Measurements from ENCODE around the gene NT5DC2.

Gene NT5DC2

GRCh38 chr3:52484680-52485461, 48.8 kb downstream of the NT5DC2 start:
- Histone ChIP-seq H2AFZ (ENCODE audit: low read length) (no peak overlapping the region), H3K4me1 (ENCODE audit: insufficient read depth, low read length, poor library complexity, severe bottlenecking) (no peaks in the 10 kb centered on the region), H3K4me2 (ENCODE audit: low read depth, low read length, poor library complexity, severe bottlenecking) (no peak overlapping the region), H4K20me1 (ENCODE audit: insufficient read depth, low read length, poor library complexity, severe bottlenecking) (no peaks in the 10 kb centered on the region), H3K9me2 (replicated peaks; ENCODE audit: low read depth, low read length) (no peaks in the 10 kb centered on the region), H3K9ac (ENCODE audit: low read depth, low read length, poor library complexity, severe bottlenecking) (no peak overlapping the region), H3K4me3 (ENCODE audit: low read length, poor library complexity, severe bottlenecking) (no peak overlapping the region), H3K27me3 (ENCODE audit: insufficient read depth, low read length, poor library complexity, severe bottlenecking) (no peaks in the 10 kb centered on the region), H3K36me3 (ENCODE audit: insufficient read depth, low read length) (peaks cover 76% of the 10 kb centered on the region; the same call in 1 of the 2 replicates), H3F3A (ENCODE audit: low read depth) (no peaks in the 10 kb centered on the region), H3K9me3 (ENCODE audit: insufficient read depth, low read depth, low read length) (no peaks in the 10 kb centered on the region), H3K79me2 (ENCODE audit: insufficient read depth, low read length) (no peaks in the 10 kb centered on the region)
- no peak for TF ChIP-seq EZH2phosphoT487 (IDR thresholded peaks at IDR 0.05; ENCODE audit: borderline replicate concordance)

GRCh38 chr3:52483577-52484381, 49.9 kb downstream of the NT5DC2 start:
- TF ChIP-seq EZH2phosphoT487 (IDR thresholded peaks at IDR 0.05; ENCODE audit: borderline replicate concordance) = no peak
- TF ChIP-seq, protein P1, sequence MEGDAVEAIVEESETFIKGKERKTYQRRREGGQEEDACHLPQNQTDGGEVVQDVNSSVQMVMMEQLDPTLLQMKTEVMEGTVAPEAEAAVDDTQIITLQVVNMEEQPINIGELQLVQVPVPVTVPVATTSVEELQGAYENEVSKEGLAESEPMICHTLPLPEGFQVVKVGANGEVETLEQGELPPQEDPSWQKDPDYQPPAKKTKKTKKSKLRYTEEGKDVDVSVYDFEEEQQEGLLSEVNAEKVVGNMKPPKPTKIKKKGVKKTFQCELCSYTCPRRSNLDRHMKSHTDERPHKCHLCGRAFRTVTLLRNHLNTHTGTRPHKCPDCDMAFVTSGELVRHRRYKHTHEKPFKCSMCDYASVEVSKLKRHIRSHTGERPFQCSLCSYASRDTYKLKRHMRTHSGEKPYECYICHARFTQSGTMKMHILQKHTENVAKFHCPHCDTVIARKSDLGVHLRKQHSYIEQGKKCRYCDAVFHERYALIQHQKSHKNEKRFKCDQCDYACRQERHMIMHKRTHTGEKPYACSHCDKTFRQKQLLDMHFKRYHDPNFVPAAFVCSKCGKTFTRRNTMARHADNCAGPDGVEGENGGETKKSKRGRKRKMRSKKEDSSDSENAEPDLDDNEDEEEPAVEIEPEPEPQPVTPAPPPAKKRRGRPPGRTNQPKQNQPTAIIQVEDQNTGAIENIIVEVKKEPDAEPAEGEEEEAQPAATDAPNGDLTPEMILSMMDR (conservative IDR thresholded peaks at IDR 0.05; ENCODE audit: low read length) = no peak
- H3K4me3 ChIP-seq (ENCODE audit: low read length, poor library complexity, severe bottlenecking) = no peak overlapping the region
- H3K9me3 ChIP-seq (ENCODE audit: insufficient read depth, low read depth, low read length) = no peaks in the 10 kb centered on the region
- no peak overlapping the region for H3K4me2 ChIP-seq (ENCODE audit: low read depth, low read length, poor library complexity, severe bottlenecking)
- no peaks in the 10 kb centered on the region for H3K4me1 ChIP-seq (ENCODE audit: insufficient read depth, low read length, poor library complexity, severe bottlenecking)
- H3K36me3 ChIP-seq (ENCODE audit: insufficient read depth, low read length) = peaks cover 76% of the 10 kb centered on the region
- no peaks in the 10 kb centered on the region for H4K20me1 ChIP-seq (ENCODE audit: insufficient read depth, low read length, poor library complexity, severe bottlenecking)
- no peaks in the 10 kb centered on the region for H3F3A ChIP-seq (ENCODE audit: low read depth)
- H3K9ac ChIP-seq (ENCODE audit: low read depth, low read length, poor library complexity, severe bottlenecking) = no peak overlapping the region
- no peaks in the 10 kb centered on the region for H3K27me3 ChIP-seq (ENCODE audit: insufficient read depth, low read length, poor library complexity, severe bottlenecking)
- H3K9me2 ChIP-seq (replicated peaks; ENCODE audit: low read depth, low read length) = no peaks in the 10 kb centered on the region
- H2AFZ ChIP-seq (ENCODE audit: low read length) = no peak overlapping the region
- H3K79me2 ChIP-seq (ENCODE audit: insufficient read depth, low read length) = no peaks in the 10 kb centered on the region

- no peak overlapping the region for H3K9ac ChIP-seq (ENCODE audit: low read depth, low read length, poor library complexity, severe bottlenecking)
Observed at GRCh38 chr3:52483081-52483480, 50.6 kb downstream of the NT5DC2 start.

More at GRCh38 chr3:52483081-52483480, 50.6 kb downstream of the NT5DC2 start:
- no peaks in the 10 kb centered on the region for H3K79me2 ChIP-seq (ENCODE audit: insufficient read depth, low read length)
- no peak overlapping the region for H2AFZ ChIP-seq (ENCODE audit: low read length)
- no peak overlapping the region for H3K4me3 ChIP-seq (ENCODE audit: low read length, poor library complexity, severe bottlenecking)
- peaks cover 79% of the 10 kb centered on the region for H3K36me3 ChIP-seq (ENCODE audit: insufficient read depth, low read length)
- H3F3A ChIP-seq (ENCODE audit: low read depth) = no peaks in the 10 kb centered on the region
- TF ChIP-seq EZH2phosphoT487 (IDR thresholded peaks at IDR 0.05; ENCODE audit: borderline replicate concordance) = no peak
- TF ChIP-seq, protein P1 (conservative IDR thresholded peaks at IDR 0.05; ENCODE audit: low read length) = no peak
- no peaks in the 10 kb centered on the region for H4K20me1 ChIP-seq (ENCODE audit: insufficient read depth, low read length, poor library complexity, severe bottlenecking)
- no peaks in the 10 kb centered on the region for H3K9me3 ChIP-seq (ENCODE audit: insufficient read depth, low read depth, low read length)
- H3K27me3 ChIP-seq (ENCODE audit: insufficient read depth, low read length, poor library complexity, severe bottlenecking) = no peaks in the 10 kb centered on the region
- no peaks in the 10 kb centered on the region for H3K9me2 ChIP-seq (replicated peaks; ENCODE audit: low read depth, low read length)
- H3K4me1 ChIP-seq (ENCODE audit: insufficient read depth, low read length, poor library complexity, severe bottlenecking) = no peaks in the 10 kb centered on the region
- H3K4me2 ChIP-seq (ENCODE audit: low read depth, low read length, poor library complexity, severe bottlenecking) = no peak overlapping the region

Data from Loucy (cell line).